Smooth muscle cell (in vitro differentiated cells): Measurements from ENCODE around the gene CNTNAP2. TPM values are rescaled to one million over a fixed set of nuclear protein-coding genes. Genes with fewer than 3 reads are reported as not detected.

Experiments
- DNase-seq: peaks from one replicate; lab custom pipeline; 2025; ENCODE audit not compliant: unreplicated experiment; lab: John Stamatoyannopoulos, UW
- H2AFZ ChIP-seq: fragments of 200-600 bp; sonication (generic); 2 replicates; pipeline ENCODE4 v1.6.0; 2016; ENCODE audit warnings: antibody characterized with exemption, low read depth, mild to moderate bottlenecking
- H3F3A ChIP-seq: fragments of 200-600 bp; sonication (generic); 2 replicates; pipeline ENCODE4 v1.6.0; 2017; ENCODE audit warnings: antibody characterized with exemption, low read depth
- H3K27ac ChIP-seq: fragments of 200-600 bp; sonication (generic); 2 replicates; pipeline ENCODE4 v1.5.1; 2016; ENCODE audit warnings: low read depth, mild to moderate bottlenecking
- H3K27me3 ChIP-seq: fragments of 200-600 bp; sonication (generic); 2 replicates; pipeline ENCODE4 v1.6.1; 2016; ENCODE audit warnings: low read depth, mild to moderate bottlenecking
- H3K36me3 ChIP-seq: fragments of 200-600 bp; sonication (generic); 2 replicates; pipeline ENCODE4 v1.5.1; 2016; ENCODE audit warnings: low read depth
- H3K4me1 ChIP-seq: fragments of 200-600 bp; sonication (generic); 2 replicates; pipeline ENCODE4 v1.5.1; 2016; ENCODE audit warnings: low read depth
- H3K4me2 ChIP-seq: fragments of 200-600 bp; sonication (generic); 2 replicates; pipeline ENCODE4 v1.6.0; 2016; ENCODE audit warnings: mild to moderate bottlenecking
- H3K4me3 ChIP-seq: fragments of 200-600 bp; sonication (generic); 2 replicates; pipeline ENCODE4 v1.5.1; 2016; ENCODE audit warnings: mild to moderate bottlenecking
- H3K79me2 ChIP-seq: fragments of 200-600 bp; sonication (generic); 2 replicates; pipeline ENCODE4 v1.6.0; 2016; ENCODE audit warnings: low read depth, mild to moderate bottlenecking
- H3K9ac ChIP-seq: fragments of 200-600 bp; sonication (generic); 2 replicates; pipeline ENCODE4 v1.6.0; 2016; ENCODE audit warnings: low read depth
- H3K9me3 ChIP-seq: fragments of 200-600 bp; sonication (generic); replicated peaks from 2 replicates; pipeline ENCODE4 v1.5.1; 2016; ENCODE audit warnings: low read depth
- H4K20me1 ChIP-seq: fragments of 200-600 bp; sonication (generic); 2 replicates; pipeline ENCODE4 v1.6.0; 2016; ENCODE audit warnings: low read depth
- WGBS: methylation state at CpG from one replicate; pipeline ENCODE4 v1.1.7; 2016; ENCODE audit warnings: low lambda C conversion rate; 5-methylcytosine and 5-hydroxymethylcytosine counted together
- polyA plus RNA-seq: library from polyadenylated mRNA; unstranded; fragments of >200 nt; fragmentation: Nextera tagmentation; extraction: Ambion mirVana; gene quantifications from 2 replicates; pipeline ENCODE4 v1.2.1, GENCODE V29; 2016
- total RNA-seq: library from RNA; depleted of rRNA; stranded (reverse); fragments of >200 nt; gene quantifications from 2 replicates; pipeline ENCODE4 v1.2.3, GENCODE V29; 2014
- TF ChIP-seq, protein P1 (sequence below): fragments of 200-600 bp; sonication (generic); IDR thresholded peaks from 2 replicates; pipeline ENCODE4 v1.5.1; 2017; ENCODE audit warnings: borderline replicate concordance, mild to moderate bottlenecking, antibody characterized with exemption; ENCODE audit not compliant: insufficient read depth, poor library complexity, severe bottlenecking

The CNTNAP2 gene
- total and polyA plus RNA-seq, 2 experiments from 2014 or later: 1.7 to 9.0 TPM

DNA sequence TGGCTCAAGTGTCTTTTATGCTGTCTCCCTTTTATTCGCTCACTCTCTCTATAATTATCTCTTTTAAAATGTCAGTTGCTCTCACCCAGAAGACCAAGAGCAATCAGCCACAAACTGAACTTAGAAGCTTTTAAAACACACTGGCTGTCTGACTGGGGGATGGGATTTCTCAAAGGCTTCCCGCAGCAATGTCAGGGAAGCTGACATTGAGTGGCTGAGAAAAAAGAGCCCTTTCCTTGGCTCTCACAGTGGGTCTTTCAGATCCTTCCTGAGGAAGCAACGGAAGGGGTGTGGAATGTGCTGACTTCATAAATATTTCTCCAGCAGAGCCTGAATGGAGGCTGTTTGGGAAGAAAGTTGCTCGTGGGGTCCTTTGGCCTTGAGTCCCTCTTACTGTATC, 2028.2 kb downstream of the CNTNAP2 start:
- H3F3A ChIP-seq: no peaks in the 10 kb centered on the region
- no peaks in the 10 kb centered on the region for H4K20me1 ChIP-seq
- H3K27me3 ChIP-seq: no peaks in the 10 kb centered on the region
- no peaks in the 10 kb centered on the region for H3K9me3 ChIP-seq
- H3K27ac ChIP-seq: no peak overlapping the region
- TF ChIP-seq, protein P1, sequence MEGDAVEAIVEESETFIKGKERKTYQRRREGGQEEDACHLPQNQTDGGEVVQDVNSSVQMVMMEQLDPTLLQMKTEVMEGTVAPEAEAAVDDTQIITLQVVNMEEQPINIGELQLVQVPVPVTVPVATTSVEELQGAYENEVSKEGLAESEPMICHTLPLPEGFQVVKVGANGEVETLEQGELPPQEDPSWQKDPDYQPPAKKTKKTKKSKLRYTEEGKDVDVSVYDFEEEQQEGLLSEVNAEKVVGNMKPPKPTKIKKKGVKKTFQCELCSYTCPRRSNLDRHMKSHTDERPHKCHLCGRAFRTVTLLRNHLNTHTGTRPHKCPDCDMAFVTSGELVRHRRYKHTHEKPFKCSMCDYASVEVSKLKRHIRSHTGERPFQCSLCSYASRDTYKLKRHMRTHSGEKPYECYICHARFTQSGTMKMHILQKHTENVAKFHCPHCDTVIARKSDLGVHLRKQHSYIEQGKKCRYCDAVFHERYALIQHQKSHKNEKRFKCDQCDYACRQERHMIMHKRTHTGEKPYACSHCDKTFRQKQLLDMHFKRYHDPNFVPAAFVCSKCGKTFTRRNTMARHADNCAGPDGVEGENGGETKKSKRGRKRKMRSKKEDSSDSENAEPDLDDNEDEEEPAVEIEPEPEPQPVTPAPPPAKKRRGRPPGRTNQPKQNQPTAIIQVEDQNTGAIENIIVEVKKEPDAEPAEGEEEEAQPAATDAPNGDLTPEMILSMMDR: no peak
- H3K4me2 ChIP-seq: no peak overlapping the region
- H3K9ac ChIP-seq: no peak overlapping the region
- H3K4me3 ChIP-seq: no peak overlapping the region
- no peaks in the 10 kb centered on the region for H3K36me3 ChIP-seq
- 42% methylated on average over 4 of the region's 4 CpGs for WGBS
- no peaks in the 10 kb centered on the region for H3K79me2 ChIP-seq
- DNase-seq: no peak
- no peaks in the 10 kb centered on the region for H3K4me1 ChIP-seq
- no peak overlapping the region for H2AFZ ChIP-seq

DNA sequence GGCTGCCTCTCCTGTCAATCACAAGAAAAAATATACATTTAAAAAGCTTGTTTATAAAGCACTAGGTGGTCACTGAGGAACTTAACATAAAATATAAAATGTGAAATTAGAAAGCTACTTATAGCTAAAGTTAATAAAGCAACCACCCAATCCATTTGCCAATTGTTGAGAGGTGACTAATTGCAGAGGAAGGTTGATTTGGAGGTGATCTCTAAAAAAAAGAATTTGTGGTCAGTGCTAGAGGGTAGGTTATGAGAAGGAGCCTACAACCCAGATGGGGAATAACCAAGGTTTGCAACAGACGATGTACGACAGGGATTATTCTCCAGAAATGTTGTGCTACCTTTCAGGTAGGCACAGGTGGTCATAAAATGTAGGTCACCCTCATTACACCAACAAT, 2029.7 kb downstream of the CNTNAP2 start:
- Histone ChIP-seq H3K4me3 (no peak overlapping the region), H3K27me3 (no peaks in the 10 kb centered on the region), H3K36me3 (no peaks in the 10 kb centered on the region), H4K20me1 (no peaks in the 10 kb centered on the region), H3F3A (no peaks in the 10 kb centered on the region), H2AFZ (no peak overlapping the region), H3K27ac (no peak overlapping the region), H3K9ac (no peak overlapping the region), H3K9me3 (no peaks in the 10 kb centered on the region), H3K79me2 (no peaks in the 10 kb centered on the region), H3K4me1 (no peaks in the 10 kb centered on the region), H3K4me2 (no peak overlapping the region)
- 40% methylated on average over 2 of the region's 2 CpGs for WGBS
- TF ChIP-seq, protein P1: no peak
- no peak for DNase-seq

DNA sequence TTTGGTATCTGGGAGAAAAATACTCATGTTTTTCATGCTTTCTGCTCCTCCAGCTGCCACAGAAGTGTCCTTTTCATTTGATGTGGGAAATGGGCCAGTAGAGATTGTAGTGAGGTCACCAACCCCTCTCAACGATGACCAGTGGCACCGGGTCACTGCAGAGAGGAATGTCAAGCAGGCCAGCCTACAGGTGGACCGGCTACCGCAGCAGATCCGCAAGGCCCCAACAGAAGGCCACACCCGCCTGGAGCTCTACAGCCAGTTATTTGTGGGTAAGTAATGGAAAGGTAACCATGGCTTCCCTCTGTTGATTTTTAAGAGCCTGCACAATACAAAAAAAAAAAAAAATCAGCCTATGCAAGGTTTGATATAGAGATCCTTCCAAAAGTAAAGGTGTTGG, 2030.8 kb downstream of the CNTNAP2 start:
- H3K4me3 ChIP-seq: no peak overlapping the region
- no peak overlapping the region for H3K4me2 ChIP-seq
- H3K36me3 ChIP-seq: no peaks in the 10 kb centered on the region
- H3K4me1 ChIP-seq: no peaks in the 10 kb centered on the region
- TF ChIP-seq, protein P1: no peak
- no peak overlapping the region for H3K27ac ChIP-seq
- H2AFZ ChIP-seq: no peak overlapping the region
- no peaks in the 10 kb centered on the region for H3K9me3 ChIP-seq
- no peak for DNase-seq
- H3K79me2 ChIP-seq: no peaks in the 10 kb centered on the region
- 95% methylated on average over 6 of the region's 6 CpGs for WGBS
- H4K20me1 ChIP-seq: no peaks in the 10 kb centered on the region
- H3K9ac ChIP-seq: no peak overlapping the region
- no peaks in the 10 kb centered on the region for H3K27me3 ChIP-seq
- no peaks in the 10 kb centered on the region for H3F3A ChIP-seq

DNA sequence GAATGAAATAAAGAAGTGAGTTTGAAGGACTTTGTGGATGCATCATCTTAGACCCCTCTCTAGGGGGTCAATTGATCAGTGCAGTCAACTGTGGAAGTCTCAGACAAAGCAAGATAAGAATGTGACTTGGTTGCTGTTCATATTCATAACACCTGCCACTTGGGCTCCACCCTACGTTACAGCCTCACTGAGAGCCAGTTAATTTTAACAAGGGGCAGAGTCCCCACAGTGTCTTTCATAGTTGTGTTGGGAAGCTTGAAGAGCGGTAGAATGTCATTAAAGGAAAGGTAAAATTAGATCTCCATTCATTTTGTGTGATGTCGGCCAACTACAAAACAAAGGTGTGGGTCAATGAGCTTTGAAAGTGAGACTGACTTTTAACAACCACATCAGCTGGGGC, 2031.9 kb downstream of the CNTNAP2 start:
- Histone ChIP-seq H3K27ac (no peak overlapping the region), H3K27me3 (no peaks in the 10 kb centered on the region), H3K9me3 (no peaks in the 10 kb centered on the region), H3K4me2 (no peak overlapping the region), H3K4me1 (no peaks in the 10 kb centered on the region), H3K9ac (no peak overlapping the region), H2AFZ (no peak overlapping the region), H3K4me3 (no peak overlapping the region), H3K36me3 (no peaks in the 10 kb centered on the region), H3K79me2 (no peaks in the 10 kb centered on the region), H4K20me1 (no peaks in the 10 kb centered on the region), H3F3A (no peaks in the 10 kb centered on the region)
- TF ChIP-seq, protein P1: no peak
- DNase-seq: no peak
- WGBS: 96% methylated on average over 3 of the region's 3 CpGs
